SK-N-SH (cell line): ENCODE measurements around the gene ULK1. TPM values are rescaled to one million over a fixed set of nuclear protein-coding genes. Genes with fewer than 3 reads are reported as not detected.

Source experiments
- CTCF ChIA-PET: fragments of 300-600, 350-600 bp; formaldehyde crosslinking; extraction: SDS; loops from one replicate; lab custom pipeline; 2021; lab: Yijun Ruan, JAX
- POLR2A ChIA-PET: fragments of 350-600 bp; sonication (Branson Sonifier 250); formaldehyde crosslinking; extraction: SDS; loops from one replicate; lab custom pipeline; 2020; ENCODE audit warnings: antibody characterized with exemption, inconsistent platforms; lab: Yijun Ruan, JAX
- DNase-seq: peaks from one replicate; pipeline ENCODE4 v3.0.0; 2012
- H2AFZ ChIP-seq: fragments of 200-600 bp; sonication (generic); 2 replicates; pipeline ENCODE4 v1.8.1; 2016; ENCODE audit warnings: antibody characterized with exemption, mild to moderate bottlenecking, low read depth
- H3F3A ChIP-seq: fragments of 200-600 bp; sonication (generic); replicated peaks from 2 replicates; pipeline ENCODE3; 2016; ENCODE audit warnings: antibody characterized with exemption, mild to moderate bottlenecking; ENCODE audit not compliant: insufficient read depth
- H3K27ac ChIP-seq, 2 experiments: fragments of 200-500 bp in 1 of 2; fragments of 200-600 bp in 1 of 2; sonication (Bioruptor generic) in 1 of 2; sonication (generic), shearing (Covaris generic) in 1 of 2; 2 replicates each; pipeline versions ENCODE4 v1.5.1 to v1.6.1; 2014 to 2016; ENCODE audit warnings: low read depth in 2 of 2, inconsistent platforms in 1 of 2, low read length in 1 of 2, mild to moderate bottlenecking in 1 of 2, mixed read lengths in 1 of 2
- H3K27me3 ChIP-seq: fragments of 200-600 bp; sonication (generic), shearing (Covaris generic); 2 replicates; pipeline ENCODE4 v1.6.1; 2016; ENCODE audit warnings: mixed run types; ENCODE audit not compliant: insufficient read depth
- H3K36me3 ChIP-seq, 2 experiments: fragments of 200-500 bp in 1 of 2; fragments of 200-600 bp in 1 of 2; sonication (Bioruptor generic) in 1 of 2; sonication (generic) in 1 of 2; replicated peaks in 1 of 2; 2 replicates each; pipeline versions ENCODE3 to v1.5.1; 2014 to 2016; ENCODE audit warnings: low read length in 1 of 2, mild to moderate bottlenecking in 1 of 2; ENCODE audit not compliant: insufficient read depth in 2 of 2, control insufficient read depth in 1 of 2
- H3K4me1 ChIP-seq, 2 experiments: fragments of 200-500 bp in 1 of 2; fragments of 200-600 bp in 1 of 2; sonication (Bioruptor generic) in 1 of 2; sonication (generic), shearing (Covaris generic) in 1 of 2; 2 replicates each; pipeline versions ENCODE4 v1.5.1 to v1.6.1; 2014 to 2016; ENCODE audit warnings: low read depth in 1 of 2, low read length in 1 of 2, mixed run types in 1 of 2; ENCODE audit not compliant: insufficient read depth in 2 of 2, control insufficient read depth in 1 of 2
- H3K4me2 ChIP-seq: fragments of 200-600 bp; sonication (generic), shearing (Covaris generic); 2 replicates; pipeline ENCODE4 v1.6.1; 2017; ENCODE audit warnings: mixed run types
- H3K4me3 ChIP-seq, 2 experiments: fragments of 200-500 bp in 1 of 2; fragments of 200-600 bp in 1 of 2; sonication (Bioruptor generic) in 1 of 2; sonication (generic), shearing (Covaris generic) in 1 of 2; 2 replicates each; pipeline versions ENCODE4 v1.5.1 to v1.8.1; 2014 to 2016; ENCODE audit warnings: low read depth in 2 of 2, inconsistent platforms in 1 of 2, low read length in 1 of 2, mild to moderate bottlenecking in 1 of 2, mixed read lengths in 1 of 2, moderate library complexity in 1 of 2
- H3K79me2 ChIP-seq: fragments of 200-600 bp; sonication (generic); 2 replicates; pipeline ENCODE4 v1.8.1; 2017; ENCODE audit warnings: mild to moderate bottlenecking; ENCODE audit not compliant: insufficient read depth
- H3K9ac ChIP-seq: fragments of 200-600 bp; sonication (generic); 2 replicates; pipeline ENCODE4 v1.6.1; 2017; ENCODE audit warnings: mixed run types
- H3K9me2 ChIP-seq: fragments of 200-600 bp; sonication (generic); 2 replicates; pipeline ENCODE4 v1.6.1; 2017; ENCODE audit warnings: mixed run types
- H3K9me3 ChIP-seq: fragments of 200-600 bp; sonication (generic); 2 replicates; pipeline ENCODE4 v1.6.1; 2017; ENCODE audit warnings: mixed run types, mild to moderate bottlenecking, moderate library complexity
- H4K20me1 ChIP-seq: fragments of 200-600 bp; sonication (generic); 2 replicates; pipeline ENCODE4 v1.6.1; 2017; ENCODE audit warnings: mild to moderate bottlenecking, mixed run types; ENCODE audit not compliant: insufficient read depth
- ELF1 ChIP-seq: IDR thresholded peaks from 2 replicates; pipeline ENCODE4 v1.4.0; 2012
- EP300 ChIP-seq, 2 experiments: IDR thresholded peaks; 2 replicates each; pipeline versions ENCODE4 v1.4.0 to v1.6.1; 2012; ENCODE audit warnings: borderline replicate concordance in 1 of 2, low read depth in 1 of 2, low read length in 1 of 2
- EZH2phosphoT487 ChIP-seq: fragments of 200-600 bp; sonication (generic); IDR thresholded peaks from 2 replicates; pipeline ENCODE4 v1.6.1; 2017; ENCODE audit warnings: low read depth, mixed run types, mild to moderate bottlenecking, antibody characterized with exemption, moderate library complexity, borderline replicate concordance
- FOXJ3 ChIP-seq: sonication (generic); formaldehyde crosslinking; IDR thresholded peaks from 2 replicates; pipeline ENCODE4 v1.5.1; 2020; ENCODE audit warnings: mild to moderate bottlenecking, missing genetic modification reagents
- FOXM1 ChIP-seq: IDR thresholded peaks from 2 replicates; pipeline ENCODE4 v1.4.0; 2012; ENCODE audit warnings: low read depth, mild to moderate bottlenecking
- GABPA ChIP-seq: IDR thresholded peaks from 2 replicates; pipeline ENCODE4 v1.4.0; 2012; ENCODE audit warnings: low read depth, mild to moderate bottlenecking
- GATA2 ChIP-seq: sonication (generic); formaldehyde crosslinking; IDR thresholded peaks from 2 replicates; pipeline ENCODE4 v1.5.0; 2020; ENCODE audit warnings: mild to moderate bottlenecking, missing genetic modification reagents
- JUND ChIP-seq: IDR thresholded peaks from 2 replicates; pipeline ENCODE4 v1.4.0; 2012
- MEF2A ChIP-seq: IDR thresholded peaks from 2 replicates; pipeline ENCODE4 v1.4.0; 2012; ENCODE audit warnings: low read depth, borderline replicate concordance
- MXI1 ChIP-seq: IDR thresholded peaks from 2 replicates; pipeline ENCODE4 v1.6.1; 2012; ENCODE audit warnings: mild to moderate bottlenecking, low read depth, low read length, improper control_type of control experiment
- NFIC ChIP-seq: IDR thresholded peaks from 2 replicates; pipeline ENCODE4 v1.4.0; 2012; ENCODE audit warnings: borderline replicate concordance
- NRF1 ChIP-seq: IDR thresholded peaks from 2 replicates; pipeline ENCODE4 v1.6.1; 2012; ENCODE audit warnings: low read depth, mild to moderate bottlenecking, low read length
- PBX3 ChIP-seq: IDR thresholded peaks from 2 replicates; pipeline ENCODE4; 2012
- POLR2AphosphoS5 ChIP-seq: IDR thresholded peaks from 2 replicates; pipeline ENCODE4 v1.6.1; 2012; ENCODE audit warnings: low read depth, low read length
- RCOR1 ChIP-seq: fragments of 150-350 bp; IDR thresholded peaks from 2 replicates; pipeline ENCODE4 v1.6.1; 2017; ENCODE audit warnings: antibody characterized with exemption, low read length
- RFX5 ChIP-seq: IDR thresholded peaks from 2 replicates; pipeline ENCODE4 v1.6.1; 2012; ENCODE audit warnings: mild to moderate bottlenecking, improper control_type of control experiment, low read length
- SMC3 ChIP-seq: IDR thresholded peaks from 2 replicates; pipeline ENCODE4 v1.6.1; 2012; ENCODE audit warnings: low read depth, low read length, improper control_type of control experiment
- TAF1 ChIP-seq: IDR thresholded peaks from 2 replicates; pipeline ENCODE4 v1.6.1; 2012; ENCODE audit warnings: low read depth, mild to moderate bottlenecking, low read length, moderate library complexity, borderline replicate concordance
- TCF12 ChIP-seq: IDR thresholded peaks from 2 replicates; pipeline ENCODE4 v1.4.0; 2012
- TEAD4 ChIP-seq: IDR thresholded peaks from 2 replicates; pipeline ENCODE4 v1.4.0; 2012; ENCODE audit warnings: mild to moderate bottlenecking, borderline replicate concordance; ENCODE audit not compliant: insufficient read depth
- USF1 ChIP-seq: IDR thresholded peaks from 2 replicates; pipeline ENCODE4 v1.4.0; 2012; ENCODE audit warnings: low read depth, borderline replicate concordance
- YY1 ChIP-seq: IDR thresholded peaks from 2 replicates; pipeline ENCODE4 v1.4.0; 2012; ENCODE audit warnings: low read depth, mild to moderate bottlenecking
- WGBS: methylation state at CpG from one replicate; pipeline ENCODE4 v1.1.6; 2017; ENCODE audit warnings: low lambda C conversion rate; 5-methylcytosine and 5-hydroxymethylcytosine counted together
- polyA plus RNA-seq, 3 experiments: library from polyadenylated mRNA; depleted of rRNA; stranded (reverse); fragments of >200 nt; gene quantifications; 2 replicates each; pipeline ENCODE4 v1.2.3, GENCODE V29; 2012

The ULK1 gene
- polyA plus RNA-seq, 1 of the 3 experiments (the other 2 are of a cell fraction): 10.7 TPM

GRCh38 chr12:131909752-131910219 is 15.4 kb downstream of the ULK1 start:
- Histone ChIP-seq H3K9me3 (no peaks in the 10 kb centered on the region), H3K27ac (no peak overlapping the region), H3K4me3 (no peak overlapping the region), H2AFZ (no peak overlapping the region), H3K27me3 (no peaks in the 10 kb centered on the region), H3K9ac (no peak overlapping the region), H3F3A (no peaks in the 10 kb centered on the region), H3K4me1 (peaks cover 9 to 27% of the 10 kb centered on the region in 2 experiments; a peak in 2 of 4 replicates), H3K9me2 (no peaks in the 10 kb centered on the region), H3K79me2 (0 out of 2 replicates have a peak, but pooled peaks cover 4% of the 10 kb centered on the region), H4K20me1 (peaks cover 13% of the 10 kb centered on the region; the same call in 1 of the 2 replicates), H3K36me3 (peaks cover 4 to 37% of the 10 kb centered on the region in 2 experiments), H3K4me2 (no peak overlapping the region)
- WGBS: 98% methylated on average over 19 of the region's 26 CpGs
- CTCF ChIA-PET: no interaction called here
- TF ChIP-seq GATA2 (CRISPR knock-in tag): no peak
- no peak for TF ChIP-seq GABPA
- TF ChIP-seq SMC3: no peak
- no peak for TF ChIP-seq USF1
- TF ChIP-seq JUND: no peak
- TF ChIP-seq NFIC: no peak
- no peak for TF ChIP-seq POLR2AphosphoS5
- no peak for TF ChIP-seq MEF2A
- no peak for TF ChIP-seq YY1
- no peak for TF ChIP-seq TAF1
- TF ChIP-seq TCF12: no peak
- no peak for TF ChIP-seq EZH2phosphoT487
- no peak for TF ChIP-seq NRF1
- no peak for TF ChIP-seq EP300 (IDR thresholded peaks at IDR 0.05; ENCODE audit: borderline replicate concordance in 1 of 2, low read depth in 1 of 2, low read length in 1 of 2)
- no peak for TF ChIP-seq RFX5
- TF ChIP-seq PBX3: no peak
- no peak for TF ChIP-seq FOXJ3 (CRISPR knock-in tag)
- no peak for TF ChIP-seq ELF1
- no peak for DNase-seq
- POLR2A ChIA-PET: no interaction called here

- WGBS: 76% methylated on average over 6 of the region's 23 CpGs
- Histone ChIP-seq H4K20me1 (peaks cover 8% of the 10 kb centered on the region; the same call in 1 of the 2 replicates), H3K9ac (no peak overlapping the region), H3K4me3 (no peak overlapping the region), H3K36me3 (peaks cover 4 to 44% of the 10 kb centered on the region in 2 experiments), H3K4me2 (no peak overlapping the region), H2AFZ (no peak overlapping the region), H3F3A (no peaks in the 10 kb centered on the region), H3K79me2 (0 out of 2 replicates have a peak, but pooled peaks cover 4% of the 10 kb centered on the region), H3K9me3 (no peaks in the 10 kb centered on the region), H3K27ac (no peak overlapping the region; a peak in 1 of 4 replicates), H3K27me3 (no peaks in the 10 kb centered on the region), H3K4me1 (peaks cover 9 to 27% of the 10 kb centered on the region in 2 experiments; a peak in 2 of 4 replicates), H3K9me2 (no peaks in the 10 kb centered on the region)
- CTCF ChIA-PET: interaction anchor here (2.3 kb wide), 1 partner anchor 14 kb away, joined by 12 read pairs; no protein-coding TSS in a partner anchor
- DNase-seq: no peak
- POLR2A ChIA-PET: no interaction called here
- TF ChIP-seq FOXM1 (no peak), RCOR1 (no peak), PBX3 (no peak), SMC3 (no peak), USF1 (no peak), TAF1 (no peak), TEAD4 (no peak), YY1 (no peak), MXI1 (no peak)
Observed at GRCh38 chr12:131910302-131911027, 16.0 kb downstream of the ULK1 start.
